Measurements from ENCODE around the gene VPREB3.

- TF ChIP-seq, protein P1, sequence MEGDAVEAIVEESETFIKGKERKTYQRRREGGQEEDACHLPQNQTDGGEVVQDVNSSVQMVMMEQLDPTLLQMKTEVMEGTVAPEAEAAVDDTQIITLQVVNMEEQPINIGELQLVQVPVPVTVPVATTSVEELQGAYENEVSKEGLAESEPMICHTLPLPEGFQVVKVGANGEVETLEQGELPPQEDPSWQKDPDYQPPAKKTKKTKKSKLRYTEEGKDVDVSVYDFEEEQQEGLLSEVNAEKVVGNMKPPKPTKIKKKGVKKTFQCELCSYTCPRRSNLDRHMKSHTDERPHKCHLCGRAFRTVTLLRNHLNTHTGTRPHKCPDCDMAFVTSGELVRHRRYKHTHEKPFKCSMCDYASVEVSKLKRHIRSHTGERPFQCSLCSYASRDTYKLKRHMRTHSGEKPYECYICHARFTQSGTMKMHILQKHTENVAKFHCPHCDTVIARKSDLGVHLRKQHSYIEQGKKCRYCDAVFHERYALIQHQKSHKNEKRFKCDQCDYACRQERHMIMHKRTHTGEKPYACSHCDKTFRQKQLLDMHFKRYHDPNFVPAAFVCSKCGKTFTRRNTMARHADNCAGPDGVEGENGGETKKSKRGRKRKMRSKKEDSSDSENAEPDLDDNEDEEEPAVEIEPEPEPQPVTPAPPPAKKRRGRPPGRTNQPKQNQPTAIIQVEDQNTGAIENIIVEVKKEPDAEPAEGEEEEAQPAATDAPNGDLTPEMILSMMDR (IDR thresholded peaks at IDR 0.05): no peak
- TF ChIP-seq POLR2AphosphoS5 (IDR thresholded peaks at IDR 0.05) (no peak), POLR2A (IDR thresholded peaks at IDR 0.05) (no peak)
These were observed 10.9 kb downstream of the VPREB3 start for GRCh38 chr22:23743303-23743705.
